Smooth muscle cell (in vitro differentiated cells): ENCODE measurements around the gene STAMBPL1. TPM values are rescaled to one million over a fixed set of nuclear protein-coding genes. Genes with fewer than 3 reads are reported as not detected.

Experiments
- DNase-seq: peaks from one replicate; lab custom pipeline; 2025; ENCODE audit not compliant: unreplicated experiment; lab: John Stamatoyannopoulos, UW
- H2AFZ ChIP-seq: fragments of 200-600 bp; sonication (generic); 2 replicates; pipeline ENCODE4 v1.6.0; 2016; ENCODE audit warnings: antibody characterized with exemption, low read depth, mild to moderate bottlenecking
- H3F3A ChIP-seq: fragments of 200-600 bp; sonication (generic); 2 replicates; pipeline ENCODE4 v1.6.0; 2017; ENCODE audit warnings: antibody characterized with exemption, low read depth
- H3K27ac ChIP-seq: fragments of 200-600 bp; sonication (generic); 2 replicates; pipeline ENCODE4 v1.5.1; 2016; ENCODE audit warnings: low read depth, mild to moderate bottlenecking
- H3K27me3 ChIP-seq: fragments of 200-600 bp; sonication (generic); 2 replicates; pipeline ENCODE4 v1.6.1; 2016; ENCODE audit warnings: low read depth, mild to moderate bottlenecking
- H3K36me3 ChIP-seq: fragments of 200-600 bp; sonication (generic); 2 replicates; pipeline ENCODE4 v1.5.1; 2016; ENCODE audit warnings: low read depth
- H3K4me1 ChIP-seq: fragments of 200-600 bp; sonication (generic); 2 replicates; pipeline ENCODE4 v1.5.1; 2016; ENCODE audit warnings: low read depth
- H3K4me2 ChIP-seq: fragments of 200-600 bp; sonication (generic); 2 replicates; pipeline ENCODE4 v1.6.0; 2016; ENCODE audit warnings: mild to moderate bottlenecking
- H3K4me3 ChIP-seq: fragments of 200-600 bp; sonication (generic); 2 replicates; pipeline ENCODE4 v1.5.1; 2016; ENCODE audit warnings: mild to moderate bottlenecking
- H3K79me2 ChIP-seq: fragments of 200-600 bp; sonication (generic); 2 replicates; pipeline ENCODE4 v1.6.0; 2016; ENCODE audit warnings: low read depth, mild to moderate bottlenecking
- H3K9ac ChIP-seq: fragments of 200-600 bp; sonication (generic); 2 replicates; pipeline ENCODE4 v1.6.0; 2016; ENCODE audit warnings: low read depth
- H3K9me3 ChIP-seq: fragments of 200-600 bp; sonication (generic); replicated peaks from 2 replicates; pipeline ENCODE4 v1.5.1; 2016; ENCODE audit warnings: low read depth
- H4K20me1 ChIP-seq: fragments of 200-600 bp; sonication (generic); 2 replicates; pipeline ENCODE4 v1.6.0; 2016; ENCODE audit warnings: low read depth
- WGBS: methylation state at CpG from one replicate; pipeline ENCODE4 v1.1.7; 2016; ENCODE audit warnings: low lambda C conversion rate; 5-methylcytosine and 5-hydroxymethylcytosine counted together
- polyA plus RNA-seq: library from polyadenylated mRNA; unstranded; fragments of >200 nt; fragmentation: Nextera tagmentation; extraction: Ambion mirVana; gene quantifications from 2 replicates; pipeline ENCODE4 v1.2.1, GENCODE V29; 2016
- total RNA-seq: library from RNA; depleted of rRNA; stranded (reverse); fragments of >200 nt; gene quantifications from 2 replicates; pipeline ENCODE4 v1.2.3, GENCODE V29; 2014
- TF ChIP-seq, protein P1 (sequence below): fragments of 200-600 bp; sonication (generic); IDR thresholded peaks from 2 replicates; pipeline ENCODE4 v1.5.1; 2017; ENCODE audit warnings: borderline replicate concordance, mild to moderate bottlenecking, antibody characterized with exemption; ENCODE audit not compliant: insufficient read depth, poor library complexity, severe bottlenecking

The STAMBPL1 gene
- total and polyA plus RNA-seq, 2 experiments from 2014 or later = 0.49 to 1.2 TPM

DNA sequence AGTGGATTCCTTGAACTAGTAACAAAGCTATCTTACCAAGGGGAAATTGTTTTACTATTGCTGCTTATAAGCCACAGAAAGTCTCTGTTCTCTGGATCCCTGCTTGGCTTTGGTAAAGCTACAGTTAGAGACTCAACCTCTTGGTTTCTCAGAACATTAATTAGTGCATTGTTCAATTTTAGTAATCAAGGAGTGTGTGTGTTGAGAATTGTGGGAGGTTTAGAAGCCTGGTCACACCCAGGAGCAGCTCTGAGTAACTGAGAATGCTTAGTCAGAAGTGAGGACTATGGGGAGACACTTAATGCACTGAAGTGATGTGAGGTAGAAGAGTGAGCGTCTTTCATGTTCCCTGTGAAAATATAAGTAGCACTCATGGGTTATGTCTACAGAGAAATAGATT lies 80.8 kb downstream of the STAMBPL1 start:
- H3K9me3 ChIP-seq = no peaks in the 10 kb centered on the region
- H4K20me1 ChIP-seq = no peaks in the 10 kb centered on the region
- no peaks in the 10 kb centered on the region for H3K36me3 ChIP-seq
- no peak overlapping the region for H2AFZ ChIP-seq
- WGBS = 86% methylated on average over 1 of the region's 1 CpG
- no peaks in the 10 kb centered on the region for H3K79me2 ChIP-seq
- TF ChIP-seq, protein P1, sequence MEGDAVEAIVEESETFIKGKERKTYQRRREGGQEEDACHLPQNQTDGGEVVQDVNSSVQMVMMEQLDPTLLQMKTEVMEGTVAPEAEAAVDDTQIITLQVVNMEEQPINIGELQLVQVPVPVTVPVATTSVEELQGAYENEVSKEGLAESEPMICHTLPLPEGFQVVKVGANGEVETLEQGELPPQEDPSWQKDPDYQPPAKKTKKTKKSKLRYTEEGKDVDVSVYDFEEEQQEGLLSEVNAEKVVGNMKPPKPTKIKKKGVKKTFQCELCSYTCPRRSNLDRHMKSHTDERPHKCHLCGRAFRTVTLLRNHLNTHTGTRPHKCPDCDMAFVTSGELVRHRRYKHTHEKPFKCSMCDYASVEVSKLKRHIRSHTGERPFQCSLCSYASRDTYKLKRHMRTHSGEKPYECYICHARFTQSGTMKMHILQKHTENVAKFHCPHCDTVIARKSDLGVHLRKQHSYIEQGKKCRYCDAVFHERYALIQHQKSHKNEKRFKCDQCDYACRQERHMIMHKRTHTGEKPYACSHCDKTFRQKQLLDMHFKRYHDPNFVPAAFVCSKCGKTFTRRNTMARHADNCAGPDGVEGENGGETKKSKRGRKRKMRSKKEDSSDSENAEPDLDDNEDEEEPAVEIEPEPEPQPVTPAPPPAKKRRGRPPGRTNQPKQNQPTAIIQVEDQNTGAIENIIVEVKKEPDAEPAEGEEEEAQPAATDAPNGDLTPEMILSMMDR = no peak
- H3K9ac ChIP-seq = no peak overlapping the region
- H3K27me3 ChIP-seq = no peaks in the 10 kb centered on the region
- peaks cover 7% of the 10 kb centered on the region for H3K4me1 ChIP-seq
- no peak overlapping the region for H3K4me3 ChIP-seq
- no peak overlapping the region for H3K4me2 ChIP-seq
- no peak overlapping the region for H3K27ac ChIP-seq
- H3F3A ChIP-seq = no peaks in the 10 kb centered on the region
- DNase-seq = no peak

DNA sequence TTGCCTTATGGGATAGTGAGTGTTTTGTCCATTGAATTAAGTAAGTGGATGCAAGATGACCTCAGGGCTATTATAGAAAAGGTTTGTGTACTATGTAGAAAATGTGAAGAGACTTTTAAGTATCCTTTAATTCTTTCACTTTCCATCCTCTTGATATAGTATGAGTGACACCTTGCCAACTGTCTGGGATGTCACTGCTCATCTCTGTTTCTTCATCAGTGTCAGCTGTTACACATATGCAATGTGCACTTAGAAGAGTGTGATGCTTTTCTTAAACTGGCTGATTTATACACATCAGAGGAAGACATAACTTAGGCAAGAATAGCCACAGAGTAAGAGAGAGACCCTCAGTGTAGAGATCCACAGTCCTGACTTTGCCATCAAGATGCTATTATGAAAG lies 81.2 kb downstream of the STAMBPL1 start:
- peaks cover 7% of the 10 kb centered on the region for H3K4me1 ChIP-seq
- DNase-seq = no peak
- H3K79me2 ChIP-seq = no peaks in the 10 kb centered on the region
- H3K4me3 ChIP-seq = no peak overlapping the region
- H3K4me2 ChIP-seq = no peak overlapping the region
- no peaks in the 10 kb centered on the region for H3F3A ChIP-seq
- H3K36me3 ChIP-seq = no peaks in the 10 kb centered on the region
- no peaks in the 10 kb centered on the region for H3K27me3 ChIP-seq
- no peaks in the 10 kb centered on the region for H3K9me3 ChIP-seq
- H4K20me1 ChIP-seq = no peaks in the 10 kb centered on the region
- TF ChIP-seq, protein P1 = no peak
- H2AFZ ChIP-seq = no peak overlapping the region
- no peak overlapping the region for H3K27ac ChIP-seq
- no peak overlapping the region for H3K9ac ChIP-seq

DNA sequence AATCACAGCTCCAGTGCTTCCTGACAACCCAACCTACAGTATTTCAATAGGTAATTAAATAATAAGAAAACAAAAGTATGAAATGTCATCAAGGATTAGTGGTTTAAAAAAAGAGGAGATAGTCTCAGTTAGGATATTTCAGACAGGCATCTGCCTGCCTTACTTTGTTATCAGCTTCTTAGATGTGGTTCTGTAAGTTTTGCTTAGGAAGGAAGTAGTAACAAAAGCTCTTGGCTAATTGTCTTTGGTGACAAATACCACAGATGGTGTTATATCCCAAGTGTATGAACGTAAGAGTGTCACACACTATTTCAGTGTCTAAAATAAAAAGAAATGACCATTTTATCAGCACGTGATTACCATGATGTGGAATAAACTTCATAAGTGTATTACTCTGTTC lies 82.3 kb downstream of the STAMBPL1 start:
- no peak overlapping the region for H2AFZ ChIP-seq
- no peak overlapping the region for H3K4me3 ChIP-seq
- no peaks in the 10 kb centered on the region for H3K79me2 ChIP-seq
- no peaks in the 10 kb centered on the region for H3K36me3 ChIP-seq
- H3K4me2 ChIP-seq = no peak overlapping the region
- no peak for DNase-seq
- no peak overlapping the region for H3K27ac ChIP-seq
- 55% methylated on average over 2 of the region's 2 CpGs for WGBS
- no peaks in the 10 kb centered on the region for H3K27me3 ChIP-seq
- H4K20me1 ChIP-seq = no peaks in the 10 kb centered on the region
- no peaks in the 10 kb centered on the region for H3K9me3 ChIP-seq
- TF ChIP-seq, protein P1 = no peak
- no peak overlapping the region for H3K9ac ChIP-seq
- H3K4me1 ChIP-seq = peaks cover 7% of the 10 kb centered on the region
- H3F3A ChIP-seq = no peaks in the 10 kb centered on the region

DNA sequence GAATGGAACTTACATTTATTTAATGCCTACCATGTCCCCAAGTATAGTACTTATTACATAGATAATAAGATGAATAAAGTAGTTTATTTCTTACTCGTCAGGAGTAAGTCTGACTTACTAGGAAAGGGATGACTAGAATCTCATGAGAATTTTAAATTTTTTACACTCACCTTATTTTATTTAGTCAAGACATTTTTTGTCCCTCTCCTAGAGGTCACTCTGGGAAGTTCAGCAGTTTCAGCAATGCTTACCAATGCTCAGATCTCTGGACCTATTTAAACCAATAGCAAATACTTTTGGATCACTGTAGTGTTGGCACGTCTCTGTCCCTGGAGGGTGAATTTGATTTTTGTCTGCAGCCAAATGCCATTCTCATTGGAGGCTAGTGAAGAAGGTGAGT lies 83.3 kb downstream of the STAMBPL1 start:
- Histone ChIP-seq H3K4me3 (no peak overlapping the region), H4K20me1 (no peaks in the 10 kb centered on the region), H3K4me1 (peaks cover 7% of the 10 kb centered on the region), H3K27ac (no peak overlapping the region), H3K9ac (no peak overlapping the region), H3K79me2 (no peaks in the 10 kb centered on the region), H3K9me3 (no peaks in the 10 kb centered on the region), H3K27me3 (no peaks in the 10 kb centered on the region), H3F3A (no peaks in the 10 kb centered on the region), H3K36me3 (no peaks in the 10 kb centered on the region), H2AFZ (no peak overlapping the region), H3K4me2 (no peak overlapping the region)
- TF ChIP-seq, protein P1 = no peak
- 98% methylated on average over 2 of the region's 2 CpGs for WGBS
- no peak for DNase-seq
